Measurements from ENCODE around the gene C1orf21. TPM values are rescaled to one million over a fixed set of nuclear protein-coding genes. Genes with fewer than 3 reads are reported as not detected.

The C1orf21 gene
- total and polyA plus RNA-seq, 2 of the 4 experiments (the other 2 are of a cell fraction): 6.4 to 9.9 TPM

DNA sequence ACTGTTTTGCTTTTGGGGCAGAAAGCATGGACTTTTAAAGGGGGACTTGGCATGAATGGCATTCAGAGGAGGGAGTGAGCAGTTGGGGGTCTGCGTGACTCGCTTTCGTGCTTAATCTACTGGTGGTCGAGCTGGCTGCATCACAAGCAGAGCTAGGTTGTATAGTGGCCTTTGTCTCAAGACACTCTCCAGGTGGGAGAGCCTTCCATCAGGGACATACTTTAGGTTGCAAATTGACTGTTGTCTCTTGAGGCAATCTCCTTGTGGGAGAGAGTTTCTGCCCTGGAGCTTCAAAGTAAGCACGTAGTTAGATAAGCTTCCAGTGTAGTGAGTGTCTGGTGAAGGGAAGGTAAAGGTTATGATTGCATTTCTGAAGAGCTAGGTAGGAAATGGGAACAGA lies 93.9 kb downstream of the C1orf21 start:
- peaks cover 15% of the 10 kb centered on the region for H3K4me1 ChIP-seq (ENCODE audit: control insufficient read depth, insufficient read depth, low read length)
- intact Hi-C loops (cut with micrococcal nuclease): no loop called here
- no CpG with 5 or more reads among the region's 5 CpGs for WGBS, 2 experiments (ENCODE audit: extremely low coverage in 2 of 2, insufficient read length in 1 of 2)
- H4K20me1 ChIP-seq (ENCODE audit: insufficient read depth, low read length): 0 out of 2 replicates have a peak, but pooled peaks cover 3% of the 10 kb centered on the region
- no peak overlapping the region for H3K27ac ChIP-seq (ENCODE audit: insufficient read depth, low read length)
- ATAC-seq (ENCODE audit: low read depth): no peak
- H3K4me2 ChIP-seq (ENCODE audit: low read depth, low read length): no peak overlapping the region
- no peak overlapping the region for H3K9ac ChIP-seq (ENCODE audit: low read depth, low read length)
- H4K91ac ChIP-seq (ENCODE audit: insufficient read depth, low read depth, low read length): no peak overlapping the region
- H3K4ac ChIP-seq (ENCODE audit: low read depth, low read length): no peak overlapping the region
- no peak overlapping the region for H3K56ac ChIP-seq (ENCODE audit: extremely low read depth, insufficient read depth, low read length)
- no peak overlapping the region for H2AK9ac ChIP-seq (replicated peaks; ENCODE audit: low read depth, low read length, poor library complexity)
- H2BK15ac ChIP-seq (ENCODE audit: low read depth, low read length): no peak overlapping the region
- no peak overlapping the region for H3K18ac ChIP-seq (ENCODE audit: low read depth, low read length)
- no peak for DNase-seq
- H3K23ac ChIP-seq (ENCODE audit: low read depth, low read length): no peak overlapping the region
- no peak overlapping the region for H2BK20ac ChIP-seq (ENCODE audit: low read depth, low read length)
- peaks cover 5% of the 10 kb centered on the region in 2 experiments; a peak in 3 of 4 replicates for H3K79me1 ChIP-seq (ENCODE audit: low read depth in 1 of 2, low read length in 2 of 2)
- no peak overlapping the region for H3K4me3 ChIP-seq (ENCODE audit: insufficient read depth, low read depth, low read length)
- H3K27me3 ChIP-seq (ENCODE audit: control insufficient read depth, insufficient read depth, low read length): no peaks in the 10 kb centered on the region
- H4K8ac ChIP-seq (ENCODE audit: low read depth in 2 of 2, low read length in 2 of 2): no peak overlapping the region
- H2AK5ac ChIP-seq (ENCODE audit: low read depth, low read length): no peak overlapping the region
- H3K9me1 ChIP-seq (ENCODE audit: insufficient read depth, low read length): peaks cover 6% of the 10 kb centered on the region
- H4K5ac ChIP-seq (ENCODE audit: low read depth, low read length): no peak overlapping the region
- dilution Hi-C loops (cut with HindIII; ENCODE audit: low sequenced_read_pairs, unreplicated experiment): no loop called here
- H2BK5ac ChIP-seq (ENCODE audit: low read depth, low read length, poor library complexity, severe bottlenecking): no peak overlapping the region
- in situ Hi-C loops (cut with MboI; ENCODE audit: low sequenced_read_pairs): no loop called here
- no TSS peak for BruUV-seq (replicated peaks)
- no peak overlapping the region for H2BK120ac ChIP-seq (ENCODE audit: low read depth, low read length)
- POLR2A ChIA-PET (ENCODE audit: unreplicated experiment): no interaction called here
- H3K14ac ChIP-seq (replicated peaks; ENCODE audit: low read depth, low read length): no peak overlapping the region
- TF ChIP-seq RFX5 (IDR thresholded peaks at IDR 0.05; ENCODE audit: low read depth, low read length) (no peak), POLR2A (IDR thresholded peaks at IDR 0.05; ENCODE audit: low read depth, low read length) (no peak), MAFK (IDR thresholded peaks at IDR 0.05; ENCODE audit: low read depth, low read length) (no peak), MAZ (IDR thresholded peaks at IDR 0.05; ENCODE audit: borderline replicate concordance, low read depth, low read length) (no peak), NFE2L2 (IDR thresholded peaks at IDR 0.05; ENCODE audit: low read depth, low read length) (no peak), BHLHE40 (IDR thresholded peaks at IDR 0.05; ENCODE audit: low read depth, low read length) (no peak), CEBPB (IDR thresholded peaks at IDR 0.05; ENCODE audit: low read depth, low read length) (no peak), SMC3 (IDR thresholded peaks at IDR 0.05; ENCODE audit: low read depth, low read length) (no peak), RAD21 (IDR thresholded peaks at IDR 0.05; ENCODE audit: low read length) (no peak), RCOR1 (IDR thresholded peaks at IDR 0.05; ENCODE audit: insufficient replicate concordance, low read length) (no peak), FOS (IDR thresholded peaks at IDR 0.05; ENCODE audit: low read depth, low read length) (no peak), CHD1 (IDR thresholded peaks at IDR 0.05; ENCODE audit: low read depth, low read length) (no peak), MXI1 (IDR thresholded peaks at IDR 0.05; ENCODE audit: borderline replicate concordance, low read depth, low read length) (no peak)
- TF ChIP-seq, protein P1, sequence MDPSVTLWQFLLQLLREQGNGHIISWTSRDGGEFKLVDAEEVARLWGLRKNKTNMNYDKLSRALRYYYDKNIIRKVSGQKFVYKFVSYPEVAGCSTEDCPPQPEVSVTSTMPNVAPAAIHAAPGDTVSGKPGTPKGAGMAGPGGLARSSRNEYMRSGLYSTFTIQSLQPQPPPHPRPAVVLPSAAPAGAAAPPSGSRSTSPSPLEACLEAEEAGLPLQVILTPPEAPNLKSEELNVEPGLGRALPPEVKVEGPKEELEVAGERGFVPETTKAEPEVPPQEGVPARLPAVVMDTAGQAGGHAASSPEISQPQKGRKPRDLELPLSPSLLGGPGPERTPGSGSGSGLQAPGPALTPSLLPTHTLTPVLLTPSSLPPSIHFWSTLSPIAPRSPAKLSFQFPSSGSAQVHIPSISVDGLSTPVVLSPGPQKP (IDR thresholded peaks at IDR 0.05; ENCODE audit: borderline replicate concordance, low read depth, low read length): no peak
- TF ChIP-seq, protein P2, sequence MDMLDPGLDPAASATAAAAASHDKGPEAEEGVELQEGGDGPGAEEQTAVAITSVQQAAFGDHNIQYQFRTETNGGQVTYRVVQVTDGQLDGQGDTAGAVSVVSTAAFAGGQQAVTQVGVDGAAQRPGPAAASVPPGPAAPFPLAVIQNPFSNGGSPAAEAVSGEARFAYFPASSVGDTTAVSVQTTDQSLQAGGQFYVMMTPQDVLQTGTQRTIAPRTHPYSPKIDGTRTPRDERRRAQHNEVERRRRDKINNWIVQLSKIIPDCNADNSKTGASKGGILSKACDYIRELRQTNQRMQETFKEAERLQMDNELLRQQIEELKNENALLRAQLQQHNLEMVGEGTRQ (IDR thresholded peaks at IDR 0.05; ENCODE audit: low read depth, low read length): no peak
- TF ChIP-seq, protein P3, sequence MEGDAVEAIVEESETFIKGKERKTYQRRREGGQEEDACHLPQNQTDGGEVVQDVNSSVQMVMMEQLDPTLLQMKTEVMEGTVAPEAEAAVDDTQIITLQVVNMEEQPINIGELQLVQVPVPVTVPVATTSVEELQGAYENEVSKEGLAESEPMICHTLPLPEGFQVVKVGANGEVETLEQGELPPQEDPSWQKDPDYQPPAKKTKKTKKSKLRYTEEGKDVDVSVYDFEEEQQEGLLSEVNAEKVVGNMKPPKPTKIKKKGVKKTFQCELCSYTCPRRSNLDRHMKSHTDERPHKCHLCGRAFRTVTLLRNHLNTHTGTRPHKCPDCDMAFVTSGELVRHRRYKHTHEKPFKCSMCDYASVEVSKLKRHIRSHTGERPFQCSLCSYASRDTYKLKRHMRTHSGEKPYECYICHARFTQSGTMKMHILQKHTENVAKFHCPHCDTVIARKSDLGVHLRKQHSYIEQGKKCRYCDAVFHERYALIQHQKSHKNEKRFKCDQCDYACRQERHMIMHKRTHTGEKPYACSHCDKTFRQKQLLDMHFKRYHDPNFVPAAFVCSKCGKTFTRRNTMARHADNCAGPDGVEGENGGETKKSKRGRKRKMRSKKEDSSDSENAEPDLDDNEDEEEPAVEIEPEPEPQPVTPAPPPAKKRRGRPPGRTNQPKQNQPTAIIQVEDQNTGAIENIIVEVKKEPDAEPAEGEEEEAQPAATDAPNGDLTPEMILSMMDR (conservative IDR thresholded peaks at IDR 0.05; ENCODE audit: low read depth, low read length): no peak
- H2AFZ ChIP-seq (replicated peaks; ENCODE audit: low read length, poor library complexity): no peak overlapping the region
- CTCF ChIA-PET: interaction anchor here (0.7 kb wide), 1 partner anchor 183 kb away, joined by 3 read pairs; no protein-coding TSS in a partner anchor
- no peaks in the 10 kb centered on the region for H3K36me3 ChIP-seq (ENCODE audit: control insufficient read depth, insufficient read depth, low read length)
- H3K9me3 ChIP-seq (ENCODE audit: control insufficient read depth, insufficient read depth, low read length): peaks cover 2% of the 10 kb centered on the region; the same call in 1 of the 2 replicates
